GM18909 (cell line): Measurements from ENCODE around the gene VARS1.
A peak's percentile ranks its signal among the peaks of the same experiment; 100 is the strongest.
"Not testable (repeated sequence)": the region's sequence is repeated elsewhere in the genome, so short reads cannot be mapped to it uniquely, and the experiment has no call there.

Source experiments
- ATAC-seq: cut with Tn5 transposase; IDR thresholded peaks from one replicate; pipeline ENCODE4 v1.9.1; 2021; ENCODE audit warnings: mild to moderate bottlenecking; ENCODE audit not compliant: unreplicated experiment, poor library complexity

The VARS1 gene

DNA sequence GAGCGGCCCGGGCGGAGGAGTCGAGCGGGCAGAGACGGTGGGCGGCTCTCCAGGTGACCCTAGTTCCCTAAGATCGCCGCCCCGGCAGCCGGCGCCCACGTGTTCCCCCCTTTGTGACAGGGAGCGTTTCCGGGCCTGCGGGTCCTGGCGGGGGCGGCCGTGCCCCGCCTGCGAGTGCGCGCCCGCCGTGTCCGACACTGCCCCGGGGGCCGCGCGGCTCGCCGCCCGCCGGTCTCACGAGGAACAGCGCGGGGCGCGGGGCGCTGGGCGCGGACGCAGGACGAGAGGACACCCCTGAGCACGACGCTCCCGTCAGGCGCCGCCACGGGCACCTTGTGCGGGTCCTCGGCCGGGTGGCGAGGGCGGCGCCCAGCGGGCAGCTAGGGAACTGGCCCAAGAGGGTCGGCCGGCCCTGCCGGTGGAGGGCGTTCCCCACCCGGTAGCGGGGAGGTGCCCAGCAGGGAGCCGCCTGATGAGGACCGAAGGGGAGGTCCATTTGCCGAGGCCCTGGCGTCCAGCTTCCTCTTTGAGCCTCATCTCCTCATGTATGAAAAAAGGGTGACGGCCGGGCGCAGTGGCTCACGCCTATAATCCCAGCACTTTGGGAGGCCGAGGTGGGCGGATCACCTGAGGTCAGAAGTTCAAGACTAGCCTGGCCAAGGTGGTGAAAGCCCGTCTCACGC is at the start of gene VARS1:
VARS1 (minus strand) TSS at position 137 of the 683 bp plus-strand sequence. CDS start 535 bp downstream, outside the sequence.
- ATAC-seq, result peak; percentile 74

DNA sequence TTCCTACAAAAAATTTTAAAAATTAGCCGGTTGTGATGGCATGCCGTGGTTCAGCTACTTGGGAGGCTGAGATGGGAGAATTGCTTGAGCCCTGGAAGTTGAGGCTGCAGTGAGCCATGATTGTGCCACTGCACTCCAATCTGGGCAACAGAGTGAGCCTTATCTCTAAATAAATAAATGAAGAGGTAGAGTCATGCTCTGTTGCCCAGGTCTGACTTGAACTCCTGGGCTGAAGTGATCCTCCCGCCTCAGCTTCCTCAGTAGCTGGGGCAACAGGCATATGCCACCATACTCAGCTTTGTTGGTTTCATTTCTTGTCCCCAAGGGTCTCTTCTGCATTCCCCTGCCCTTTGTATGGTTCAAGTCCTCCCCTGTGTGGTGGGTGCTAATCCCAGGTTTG is 49.0 kb upstream of the VARS1 start:
- ATAC-seq, result no peak

- no peak for ATAC-seq
Measured at GRCh38 chr6:31842053-31842452, 46.5 kb upstream of the VARS1 start.

- not testable (repeated sequence) for ATAC-seq
Measured at GRCh38 chr6:31839779-31840126, 44.2 kb upstream of the VARS1 start.

DNA sequence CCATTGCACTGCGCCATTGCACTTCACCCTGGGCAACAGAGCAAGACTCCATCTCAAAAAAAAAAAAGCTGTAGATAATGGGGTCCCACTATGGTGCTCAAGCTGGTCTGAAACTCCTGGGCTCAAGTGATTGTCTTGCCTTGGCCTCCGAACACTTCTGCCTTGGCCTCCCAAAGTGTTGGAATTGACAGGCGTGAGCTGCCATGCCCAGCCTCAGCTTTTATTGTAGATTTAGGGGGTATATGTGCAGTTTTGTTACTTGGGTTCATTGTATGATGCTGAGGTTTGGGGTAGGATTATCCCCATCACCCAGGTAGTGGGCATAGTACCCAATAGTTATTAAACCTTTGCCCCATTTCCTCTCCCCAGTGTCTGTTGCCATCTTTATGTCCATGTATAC is 43.4 kb upstream of the VARS1 start:
- ATAC-seq, result no peak

GRCh38 chr6:31838114-31838553 is 42.6 kb upstream of the VARS1 start:
- not testable (repeated sequence) for ATAC-seq

DNA sequence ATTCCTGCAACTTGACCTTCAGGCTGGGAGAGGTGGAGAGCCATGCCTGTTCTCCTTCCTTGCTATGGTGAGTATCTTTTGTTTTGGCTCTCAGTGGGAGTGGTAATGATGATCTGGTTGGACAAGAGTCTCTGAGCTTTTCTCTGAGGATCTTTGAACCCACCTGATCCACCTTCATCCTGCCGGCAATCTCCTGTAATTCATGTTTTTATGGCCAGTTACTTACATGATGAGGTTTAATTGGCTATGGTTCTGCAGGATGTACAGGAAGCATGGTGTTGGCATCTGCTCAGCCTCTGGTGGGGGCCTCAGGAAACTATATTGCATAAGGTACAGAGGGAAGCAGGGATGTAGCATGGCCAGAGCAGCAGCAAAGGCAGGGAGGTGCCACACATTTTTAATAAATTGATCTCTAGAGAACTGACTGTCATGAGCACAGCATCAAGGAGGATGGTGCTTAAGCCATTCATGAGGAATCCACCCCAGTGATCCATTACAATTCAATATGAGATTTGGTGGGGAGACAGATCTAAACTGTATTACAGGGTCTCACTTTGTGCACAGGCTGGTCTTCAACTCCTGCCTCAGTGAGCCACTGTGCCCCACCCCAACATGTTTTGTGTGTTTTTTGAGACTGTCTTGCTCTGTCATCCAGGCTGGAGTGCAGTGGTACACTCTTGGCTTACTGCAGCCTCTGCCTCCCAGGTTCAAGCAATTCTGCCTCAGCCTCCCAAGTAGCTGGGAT is 42.0 kb upstream of the VARS1 start:
- ATAC-seq, result no peak

DNA sequence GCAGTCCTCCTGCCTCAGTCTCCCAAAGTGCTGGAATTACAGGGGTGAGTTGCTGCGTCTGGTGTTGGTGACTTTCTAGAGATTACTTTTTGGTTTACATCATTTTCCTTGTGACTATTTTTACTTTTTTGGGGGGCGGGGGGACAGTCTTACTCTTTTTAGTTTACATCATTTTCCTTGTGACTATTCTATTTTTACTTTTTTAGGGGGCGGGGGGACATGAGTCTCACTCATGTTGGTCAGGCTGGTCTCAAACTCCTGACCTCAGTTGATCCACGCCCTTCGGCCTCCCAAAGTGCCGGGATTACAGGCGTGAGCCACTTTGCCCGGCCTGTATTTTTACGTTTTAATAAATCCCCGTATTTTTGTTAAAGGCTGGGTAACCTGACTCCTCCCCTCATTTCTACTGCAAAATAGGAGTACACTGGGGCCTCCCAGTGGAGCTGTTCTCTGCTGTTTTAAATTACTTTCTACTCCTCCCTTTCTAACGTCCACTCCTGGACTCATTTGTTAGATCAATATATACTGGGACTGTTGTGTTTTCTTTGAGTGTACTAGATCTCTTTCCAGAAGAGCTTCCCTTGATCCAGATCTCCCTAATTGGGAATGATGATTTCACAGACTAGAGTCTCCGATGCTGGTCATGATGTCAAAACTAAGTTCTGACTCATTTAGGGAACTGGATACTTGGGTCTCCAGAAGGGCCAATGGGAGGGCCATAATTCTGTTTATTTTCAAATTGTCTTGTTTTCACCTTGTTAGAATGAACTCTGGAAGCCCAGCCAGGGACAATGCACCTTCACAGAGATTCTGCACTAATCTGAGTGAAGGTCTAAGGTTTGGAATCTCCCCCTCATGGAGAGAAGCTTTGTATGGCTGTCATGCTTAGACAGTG is 41.2 kb upstream of the VARS1 start:
- ATAC-seq, result no peak

- no peak for ATAC-seq
Measured at GRCh38 chr6:31836047-31836473, 40.5 kb upstream of the VARS1 start.

DNA sequence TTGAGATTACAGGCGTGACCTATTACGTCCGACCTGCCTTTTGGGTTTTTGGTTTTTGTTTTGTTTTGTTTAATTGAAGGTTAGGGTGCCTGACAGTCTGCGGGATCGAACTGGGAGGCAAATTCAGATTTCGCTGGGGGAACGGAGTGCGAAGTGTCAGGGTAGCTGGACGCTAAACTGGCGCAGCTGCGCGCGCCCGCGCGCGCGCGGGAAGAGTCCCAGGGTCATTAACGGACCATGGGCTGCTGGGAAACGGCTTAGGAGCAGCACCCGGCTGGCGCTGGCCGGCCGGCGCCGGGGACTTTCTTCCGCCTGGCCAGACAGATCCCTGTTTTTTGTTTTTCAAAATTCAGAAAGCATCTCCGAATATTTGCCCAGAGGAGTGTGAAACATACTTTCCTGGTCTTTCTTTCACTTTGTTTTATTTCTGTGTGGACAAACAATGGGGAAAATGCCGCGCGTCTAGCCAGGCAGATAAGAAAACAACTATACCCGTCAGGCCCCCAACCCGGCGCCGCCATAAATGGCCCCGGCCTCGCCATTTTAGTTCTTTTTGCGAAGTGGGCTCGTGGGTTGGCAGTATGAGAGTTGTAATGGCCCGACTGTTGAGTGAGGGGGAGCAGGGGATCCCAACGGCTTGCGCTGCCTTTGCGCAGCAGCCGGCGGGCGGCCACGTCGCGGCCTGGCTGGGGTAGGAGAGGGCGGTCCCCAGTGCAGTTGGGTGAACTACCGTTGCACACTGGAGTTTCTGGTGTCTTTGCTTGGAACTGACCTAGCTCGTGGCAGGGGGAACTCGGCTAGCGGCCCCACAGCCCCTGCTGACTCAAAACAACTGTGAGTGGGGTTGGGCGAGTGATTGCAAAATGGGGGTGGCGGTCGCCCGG is 39.1 kb upstream of the VARS1 start:
- peak; percentile 42 for ATAC-seq

DNA sequence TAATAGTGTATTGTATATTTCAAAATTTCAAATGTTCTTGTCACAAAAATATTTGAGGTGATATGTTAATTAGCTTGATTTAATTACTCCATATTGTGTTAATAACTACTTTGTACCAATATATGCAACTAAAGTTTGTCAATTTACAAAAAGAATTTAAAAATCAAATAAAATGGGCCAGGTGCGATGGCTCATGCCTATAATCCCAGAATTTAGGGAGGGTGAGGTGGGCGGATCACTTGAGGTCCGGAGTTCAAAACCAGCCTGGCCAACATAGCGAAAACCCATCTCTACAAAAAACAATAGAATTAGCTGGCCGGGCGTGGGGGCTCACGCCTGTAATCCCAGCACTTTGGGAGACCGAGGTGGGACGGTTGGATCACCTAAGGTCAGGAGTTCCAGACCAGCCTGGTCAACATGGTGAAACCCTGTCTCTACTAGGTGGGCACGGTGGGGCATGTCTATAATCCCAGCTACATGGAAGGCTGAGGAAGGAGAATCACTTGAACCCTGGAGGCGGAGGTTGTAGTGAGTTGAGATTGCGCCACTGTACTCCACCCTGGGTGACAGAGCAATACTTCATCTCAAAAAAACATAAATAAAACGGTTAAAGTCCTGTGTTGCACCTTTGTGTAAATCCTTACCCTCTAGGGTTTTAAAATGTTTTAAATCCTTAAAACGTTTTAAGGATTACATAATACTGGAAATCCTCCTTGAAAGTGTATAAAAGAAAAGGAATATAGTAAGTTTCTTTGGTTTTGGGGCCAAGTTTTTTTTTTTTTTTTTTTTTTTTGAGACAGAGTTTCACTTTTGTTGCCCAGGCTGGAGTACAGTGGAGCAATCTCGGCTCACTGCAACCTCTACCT is 36.0 kb upstream of the VARS1 start:
- ATAC-seq, result no peak

DNA sequence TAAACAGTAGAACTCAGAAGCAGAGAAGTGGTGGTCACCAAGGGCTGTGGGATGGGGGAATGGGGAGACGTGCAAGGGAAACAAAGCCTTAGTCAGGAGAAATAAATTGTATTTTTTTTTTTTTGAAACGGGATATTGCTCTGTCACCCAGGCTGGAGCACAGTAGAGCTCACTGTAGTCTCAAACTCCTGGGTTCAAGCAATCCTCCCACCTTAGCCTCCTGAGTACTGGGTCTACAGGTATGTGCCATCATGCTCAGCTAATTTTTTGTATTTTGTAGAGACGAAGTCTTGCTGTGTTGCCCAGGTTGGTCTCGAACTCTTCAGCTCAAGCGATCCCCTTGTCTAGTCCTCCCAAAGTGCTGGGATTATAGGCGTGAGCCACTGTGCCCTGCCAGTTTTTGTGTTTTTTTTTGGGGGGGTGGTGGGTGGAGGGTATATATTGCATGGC is 35.4 kb upstream of the VARS1 start:
- ATAC-seq, result no peak

DNA sequence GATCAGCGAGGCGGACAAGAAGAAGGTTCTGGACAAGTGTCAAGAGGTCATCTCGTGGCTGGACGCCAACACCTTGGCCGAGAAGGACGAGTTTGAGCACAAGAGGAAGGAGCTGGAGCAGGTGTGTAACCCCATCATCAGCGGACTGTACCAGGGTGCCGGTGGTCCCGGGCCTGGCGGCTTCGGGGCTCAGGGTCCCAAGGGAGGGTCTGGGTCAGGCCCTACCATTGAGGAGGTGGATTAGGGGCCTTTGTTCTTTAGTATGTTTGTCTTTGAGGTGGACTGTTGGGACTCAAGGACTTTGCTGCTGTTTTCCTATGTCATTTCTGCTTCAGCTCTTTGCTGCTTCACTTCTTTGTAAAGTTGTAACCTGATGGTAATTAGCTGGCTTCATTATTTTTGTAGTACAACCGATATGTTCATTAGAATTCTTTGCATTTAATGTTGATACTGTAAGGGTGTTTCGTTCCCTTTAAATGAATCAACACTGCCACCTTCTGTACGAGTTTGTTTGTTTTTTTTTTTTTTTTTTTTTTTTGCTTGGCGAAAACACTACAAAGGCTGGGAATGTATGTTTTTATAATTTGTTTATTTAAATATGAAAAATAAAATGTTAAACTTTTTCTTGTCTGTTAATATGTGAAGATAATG is 34.2 kb upstream of the VARS1 start:
- ATAC-seq, result no peak

DNA sequence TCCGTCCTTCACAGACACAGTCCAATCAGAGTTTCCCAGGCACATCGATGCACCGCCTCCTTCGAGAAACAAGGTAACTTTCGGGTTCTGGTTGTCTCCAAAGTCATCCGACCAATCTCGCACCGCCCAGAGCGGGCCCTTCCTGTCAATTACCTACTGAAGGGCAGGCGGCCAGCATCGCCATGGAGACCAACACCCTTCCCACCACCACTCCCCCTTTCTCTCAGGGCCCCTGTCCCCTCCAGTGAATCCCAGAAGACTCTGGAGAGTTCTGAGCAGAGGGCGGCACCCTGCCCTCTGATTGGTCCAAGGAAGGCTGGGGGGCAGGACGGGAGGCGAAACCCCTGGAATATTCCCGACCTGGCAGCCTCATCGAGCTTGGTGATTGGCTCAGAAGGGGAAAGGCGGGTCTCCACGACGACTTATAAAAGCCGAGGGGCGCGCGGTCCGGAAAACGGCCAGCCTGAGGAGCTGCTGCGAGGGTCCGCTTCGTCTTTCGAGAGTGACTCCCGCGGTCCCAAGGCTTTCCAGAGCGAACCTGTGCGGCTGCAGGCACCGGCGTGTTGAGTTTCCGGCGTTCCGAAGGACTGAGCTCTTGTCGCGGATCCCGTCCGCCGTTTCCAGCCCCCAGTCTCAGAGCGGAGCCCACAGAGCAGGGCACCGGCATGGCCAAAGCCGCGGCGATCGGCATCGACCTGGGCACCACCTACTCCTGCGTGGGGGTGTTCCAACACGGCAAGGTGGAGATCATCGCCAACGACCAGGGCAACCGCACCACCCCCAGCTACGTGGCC is 31.9 kb upstream of the VARS1 start, which contains the start of gene HSPA1B:
HSPA1B (plus strand) TSS at position 453 of the 794 bp plus-strand sequence; CDS start at position 666, 213 bp downstream.
- peak; percentile 74 for ATAC-seq

DNA sequence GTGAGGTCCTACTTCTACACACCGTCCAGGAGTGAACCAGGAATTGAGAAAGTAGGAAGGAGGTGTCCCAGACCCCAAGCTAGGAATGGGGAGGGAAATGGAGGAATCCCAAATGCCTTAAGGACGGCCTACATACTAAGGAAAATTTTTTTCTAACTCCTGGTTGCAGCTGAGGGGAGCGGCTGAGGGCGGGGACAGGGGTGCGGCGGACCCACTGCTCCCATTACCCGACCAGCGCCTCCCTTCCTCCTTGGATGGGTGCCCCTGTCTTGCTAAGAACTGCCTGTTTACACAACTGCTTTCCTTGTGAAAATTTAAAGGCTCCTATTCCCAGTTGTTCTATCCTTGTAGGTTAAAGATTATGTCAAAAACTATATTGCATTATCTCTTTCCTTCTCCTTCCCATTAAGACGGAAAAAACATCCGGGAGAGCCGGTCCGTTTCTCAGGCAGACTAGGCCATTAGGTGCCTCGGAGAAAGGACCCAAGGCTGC is 31.3 kb upstream of the VARS1 start:
- peak; percentile 21 for ATAC-seq

DNA sequence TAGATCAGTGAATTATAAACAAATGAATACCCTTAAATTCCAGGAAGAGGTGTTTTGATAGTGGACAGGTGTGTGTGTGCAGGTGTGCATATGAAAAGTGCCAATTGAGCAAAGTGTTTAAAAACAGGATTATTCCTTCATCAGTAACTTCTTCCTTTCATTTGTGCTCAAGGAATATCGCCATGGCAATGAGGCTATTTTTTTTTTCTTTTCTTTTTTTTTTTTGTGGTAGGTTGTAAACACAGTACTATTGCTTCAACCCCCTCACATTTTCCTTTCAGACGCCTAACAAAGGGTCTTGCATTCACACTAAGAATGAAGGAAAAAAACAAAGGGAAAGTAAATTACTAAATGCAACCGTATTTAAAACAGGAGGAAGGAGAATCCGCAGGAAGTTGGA is 30.0 kb upstream of the VARS1 start:
- no peak for ATAC-seq

GRCh38 chr6:31823592-31824196 is 28.1 kb upstream of the VARS1 start:
- not testable (repeated sequence) for ATAC-seq
